GDM1 (cell line): ENCODE measurements around the gene UBR2.

Experiments used
- DNase-seq: peaks from one replicate; lab custom pipeline; 2025; lab: John Stamatoyannopoulos, UW

UBR2 gene

GRCh38 chr6:42563697-42564505 lies at the start of gene UBR2:
UBR2 (plus strand) TSS chr6:42564029; CDS start chr6:42564320, 291 bp downstream.
- peak; percentile 96 for DNase-seq

- DNase-seq: no peak
These were observed 49.1 kb upstream of the UBR2 start for GRCh38 chr6:42514745-42515144.

- DNase-seq: no peak
These were observed 44.0 kb upstream of the UBR2 start for GRCh38 chr6:42519779-42520178.

GRCh38 chr6:42520786-42521607 lies 42.8 kb upstream of the UBR2 start:
- DNase-seq: no peak

GRCh38 chr6:42522036-42522435 lies 41.8 kb upstream of the UBR2 start:
- DNase-seq: no peak

GRCh38 chr6:42522942-42523814 lies 40.7 kb upstream of the UBR2 start:
- DNase-seq: no peak

- DNase-seq: no peak
These were observed 38.6 kb upstream of the UBR2 start for GRCh38 chr6:42525206-42525605.

GRCh38 chr6:42526616-42527015 lies 37.2 kb upstream of the UBR2 start:
- no peak for DNase-seq

- no peak for DNase-seq
These were observed 36.6 kb upstream of the UBR2 start for GRCh38 chr6:42527204-42527603.

GRCh38 chr6:42530296-42530695 lies 33.5 kb upstream of the UBR2 start:
- no peak for DNase-seq

- no peak for DNase-seq
These were observed 33.1 kb upstream of the UBR2 start for GRCh38 chr6:42530751-42531150.

GRCh38 chr6:42532038-42532669 lies 31.7 kb upstream of the UBR2 start:
- peak; percentile 9 for DNase-seq

- no peak for DNase-seq
These were observed 30.0 kb upstream of the UBR2 start for GRCh38 chr6:42533794-42534193.

GRCh38 chr6:42537536-42537935 lies 26.3 kb upstream of the UBR2 start:
- no peak for DNase-seq

- DNase-seq: no peak
These were observed 24.7 kb upstream of the UBR2 start for GRCh38 chr6:42539135-42539534.

GRCh38 chr6:42545226-42545773 lies 18.5 kb upstream of the UBR2 start:
- no peak for DNase-seq

- DNase-seq: peak; percentile 79
These were observed 16.2 kb upstream of the UBR2 start for GRCh38 chr6:42547407-42548329.

- no peak for DNase-seq
These were observed 13.6 kb upstream of the UBR2 start for GRCh38 chr6:42550277-42550676.

GRCh38 chr6:42551217-42551616 lies 12.6 kb upstream of the UBR2 start:
- no peak for DNase-seq

GRCh38 chr6:42552380-42552779 lies 11.4 kb upstream of the UBR2 start:
- no peak for DNase-seq
